ENCODE data around the gene CNKSR1. TPM values are rescaled to one million over a fixed set of nuclear protein-coding genes. Genes with fewer than 3 reads are reported as not detected.
"Not testable (repeated sequence)": the region's sequence is repeated elsewhere in the genome, so short reads cannot be mapped to it uniquely, and the experiment has no call there.

CNKSR1 gene
- total and polyA plus RNA-seq, 2 of the 8 experiments (the other 6 are each of a cell fraction or from before 2014, with no cell fraction given), result 13.9 to 14.5 TPM

DNA sequence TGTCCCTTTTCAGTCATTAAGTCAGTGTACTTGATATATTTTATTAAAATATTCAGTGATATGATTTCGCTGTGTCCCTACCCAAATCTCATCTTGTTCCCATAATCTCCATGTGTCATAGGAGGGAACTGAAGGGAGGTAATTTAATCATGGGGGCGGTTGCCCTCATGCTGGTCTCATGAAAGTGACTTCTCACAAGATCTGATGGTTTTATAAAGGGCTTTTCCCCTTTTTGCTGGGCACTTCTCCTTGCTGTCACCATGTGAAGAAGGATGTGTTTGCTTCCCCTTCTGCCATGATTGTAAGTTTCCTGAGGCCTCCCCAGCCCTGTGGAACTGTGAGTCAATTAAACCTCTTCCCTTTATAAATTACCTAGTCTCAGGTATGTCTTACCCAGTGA, 53.4 kb downstream of the CNKSR1 start:
- H3K14ac ChIP-seq (ENCODE audit: insufficient read length); H4K91ac ChIP-seq (replicated peaks; ENCODE audit: insufficient read length, low read length); H3K4me2 ChIP-seq (ENCODE audit: insufficient read depth in 1 of 2, low read depth in 2 of 2, low read length in 2 of 2); H3K4ac ChIP-seq (replicated peaks; ENCODE audit: insufficient read length, low read depth, low read length); H2AFZ ChIP-seq (ENCODE audit: low read length); H2BK20ac ChIP-seq (ENCODE audit: low read length); H4K5ac ChIP-seq (ENCODE audit: insufficient read length, low read depth, low read length); H3K36me3 ChIP-seq (ENCODE audit: control insufficient read depth in 2 of 4, insufficient read depth in 4 of 4, low read length in 3 of 4); H2BK5ac ChIP-seq (ENCODE audit: low read depth, low read length); H2BK15ac ChIP-seq (ENCODE audit: low read length); POLR2A ChIA-PET (ENCODE audit: partially characterized antibody); H3K9ac ChIP-seq (replicated peaks in 1 of 4; ENCODE audit: extremely low read depth in 1 of 4, low read depth in 3 of 4, low read length in 3 of 4); H3K23me2 ChIP-seq (ENCODE audit: low read depth, low read length); FAIRE-seq; H4K8ac ChIP-seq (ENCODE audit: extremely low read depth, insufficient read depth, low read length); H2AK5ac ChIP-seq (ENCODE audit: low read depth, low read length); H2BK12ac ChIP-seq (ENCODE audit: low read depth, low read length); H4K20me1 ChIP-seq (replicated peaks in 1 of 2; ENCODE audit: control insufficient read depth in 1 of 2, insufficient read depth in 2 of 2, low read length in 2 of 2); H3K27me3 ChIP-seq (replicated peaks in 1 of 4; ENCODE audit: control insufficient read depth in 3 of 4, extremely low read depth in 1 of 4, insufficient read depth in 3 of 4, low read length in 3 of 4); H3K9me3 ChIP-seq (ENCODE audit: insufficient read depth in 2 of 2, low read depth in 1 of 2, low read length in 1 of 2); DNase-seq (ENCODE audit: low read depth in 1 of 2, low spot score in 2 of 2); H3K27ac ChIP-seq (ENCODE audit: low read depth, low read length); H2BK120ac ChIP-seq (replicated peaks; ENCODE audit: low read depth, low read length); H3K79me1 ChIP-seq (ENCODE audit: low read depth, low read length); H3K56ac ChIP-seq (replicated peaks; ENCODE audit: insufficient read length, low read depth, low read length); H3K4me3 ChIP-seq (ENCODE audit: extremely low read depth in 1 of 4, insufficient read depth in 2 of 4, low read depth in 3 of 4, low read length in 4 of 4); H3K23ac ChIP-seq (ENCODE audit: insufficient read length); H3K18ac ChIP-seq (ENCODE audit: extremely low read depth, low read length); H3K4me1 ChIP-seq (replicated peaks in 1 of 4; ENCODE audit: control insufficient read depth in 3 of 4, insufficient read depth in 4 of 4, low read length in 3 of 4): not testable (repeated sequence)
- WGBS, 2 experiments (ENCODE audit: extremely low coverage in 1 of 2, insufficient coverage in 1 of 2, insufficient read length in 1 of 2, insufficient replicate concordance in 2 of 2, low coverage in 1 of 2, low lambda C conversion rate in 2 of 2, missing lambda C conversion rate in 1 of 2), result 86% methylated on average over 2 of the region's 2 CpGs; no CpG with 5 or more reads in 1 of the 2 experiments
- H3K79me2 ChIP-seq (ENCODE audit: control insufficient read depth in 1 of 2, insufficient read depth in 2 of 2, low read length in 2 of 2), result peaks cover 0 to 11% of the 10 kb centered on the region in 2 experiments; a peak in 3 of 4 replicates
- CTCF ChIA-PET (ENCODE audit: partially characterized antibody), result interaction anchor here (0.6 to 6.5 kb wide), 5 partner anchors 41 to 1729 kb away, joined by 3 to 69 read pairs (median 4); partner anchors contain the start of gene CATSPER4
